A549 (cell line): ENCODE data around the gene WIPF3. TPM values are rescaled to one million over a fixed set of nuclear protein-coding genes. Genes with fewer than 3 reads are reported as not detected.

Experiments used
- ATAC-seq, 2 experiments: fragments of 200-7000 bp in 1 of 2; fragments of >200 bp in 1 of 2; cut with Nextera tagmentation in 1 of 2; cut with Tn5 transposase in 1 of 2; 3 replicates each; pipeline versions ENCODE4 v1.8.0 to v1.9.1; 2018 to 2020; ENCODE audit warnings: mild to moderate bottlenecking in 1 of 2, moderate library complexity in 1 of 2
- CTCF ChIA-PET: fragments of 300-600 bp; sonication (Branson Sonifier 250); formaldehyde crosslinking; extraction: SDS; loops from one replicate; lab custom pipeline; 2021; ENCODE audit warnings: antibody characterized with exemption, inconsistent platforms; lab: Yijun Ruan, JAX
- POLR2A ChIA-PET: fragments of 350-600 bp; formaldehyde crosslinking; extraction: SDS; loops from one replicate; lab custom pipeline; 2021; ENCODE audit warnings: antibody characterized with exemption, inconsistent platforms; lab: Yijun Ruan, JAX
- DNase-seq, 2 experiments: peaks; one replicate each; pipeline versions ENCODE4 v3.0.0 to v3.0.0-alpha.2; 2011 to 2016; ENCODE audit warnings: low read depth in 1 of 2, low spot score in 1 of 2
- FAIRE-seq: peaks from 2 replicates; lab custom pipeline; 2011; peaks lifted over from hg19 to GRCh38; lab: Jason Lieb, UNC
- H3K27ac ChIP-seq, 2 experiments: fragments of >200 bp; sonication (Bioruptor Twin); formaldehyde crosslinking; 3 replicates each; pipeline ENCODE4 v1.5.1; 2016 to 2017
- H3K4me1 ChIP-seq: fragments of >200 bp; sonication (Bioruptor Twin); formaldehyde crosslinking; 3 replicates; pipeline ENCODE4 v1.6.1; 2016
- H3K4me2 ChIP-seq: fragments of >200 bp; sonication (Bioruptor Twin); formaldehyde crosslinking; 3 replicates; pipeline ENCODE4 v1.6.1; 2016
- H3K4me3 ChIP-seq: fragments of >200 bp; sonication (Bioruptor Twin); formaldehyde crosslinking; 3 replicates; pipeline ENCODE4 v1.5.1; 2016
- H3K9me3 ChIP-seq: fragments of >200 bp; sonication (Bioruptor Twin); formaldehyde crosslinking; 3 replicates; pipeline ENCODE4 v1.6.1; 2016
- CBX8 ChIP-seq: fragments of 200-600 bp; sonication (generic); IDR thresholded peaks from 2 replicates; pipeline ENCODE4 v1.6.1; 2016
- CEBPB ChIP-seq, 2 experiments: fragments of >200 bp in 1 of 2; sonication (Bioruptor Twin) in 1 of 2; formaldehyde crosslinking in 1 of 2; IDR thresholded peaks; 2 replicates each; pipeline ENCODE4 v1.6.1; 2012 to 2016
- EHF ChIP-seq: fragments of 250-450 bp; sonication (Bioruptor Pico); IDR thresholded peaks from 2 replicates; pipeline ENCODE4 v1.5.0; 2020; ENCODE audit warnings: mild to moderate bottlenecking
- EHMT2 ChIP-seq: fragments of 200-600 bp; sonication (generic); IDR thresholded peaks from 2 replicates; pipeline ENCODE4 v1.6.1; 2016; ENCODE audit warnings: antibody characterized with exemption, low read depth, mild to moderate bottlenecking, moderate library complexity
- ELK1 ChIP-seq: fragments of 150-350 bp; IDR thresholded peaks from 2 replicates; pipeline ENCODE4 v1.6.1; 2014; ENCODE audit warnings: low read depth, mild to moderate bottlenecking, low read length
- EP300 ChIP-seq, 2 experiments: fragments of >200 bp; sonication (Bioruptor Twin); formaldehyde crosslinking; IDR thresholded peaks; 2 replicates in 1 of 2; 3 replicates in 1 of 2; pipeline ENCODE4 v1.6.1; 2016 to 2017
- FOSB ChIP-seq: fragments of 250-450 bp; sonication (Bioruptor Pico); IDR thresholded peaks from 2 replicates; pipeline ENCODE4 v1.5.0; 2020; ENCODE audit warnings: mild to moderate bottlenecking, moderate library complexity
- FOXS1 ChIP-seq: fragments of 250-450 bp; sonication (Bioruptor Pico); IDR thresholded peaks from 2 replicates; pipeline ENCODE4 v1.5.0; 2020; ENCODE audit warnings: mild to moderate bottlenecking, moderate library complexity
- HEYL ChIP-seq: fragments of 250-450 bp; sonication (Bioruptor Pico); IDR thresholded peaks from 2 replicates; pipeline ENCODE4 v1.8.0; 2021; ENCODE audit warnings: mild to moderate bottlenecking, moderate library complexity
- HOXA7 ChIP-seq: fragments of 250-450 bp; sonication (Bioruptor Pico); IDR thresholded peaks from 2 replicates; pipeline ENCODE4 v1.5.0; 2020; ENCODE audit warnings: mild to moderate bottlenecking, moderate library complexity
- JUN ChIP-seq, 2 experiments: fragments of >200 bp; sonication (Bioruptor Twin); formaldehyde crosslinking; IDR thresholded peaks; 2 replicates in 1 of 2; 3 replicates in 1 of 2; pipeline ENCODE4 v1.6.1; 2016 to 2017
- NFE2L2 ChIP-seq: fragments of 150-350 bp; conservative IDR thresholded peaks from 2 replicates; pipeline ENCODE4 v1.6.1; 2014; ENCODE audit warnings: low read length
- POLR2AphosphoS2 ChIP-seq: conservative IDR thresholded peaks from 2 replicates; pipeline ENCODE4 v1.6.1; 2012; ENCODE audit warnings: low read length, improper control_type of control experiment, inconsistent platforms
- RAD21 ChIP-seq, 2 experiments: fragments of >200 bp in 1 of 2; sonication (Bioruptor Twin) in 1 of 2; formaldehyde crosslinking in 1 of 2; IDR thresholded peaks in 1 of 2; conservative IDR thresholded peaks in 1 of 2; 2 replicates in 1 of 2; 3 replicates in 1 of 2; pipeline ENCODE4 v1.6.1; 2012 to 2018; ENCODE audit warnings: inconsistent platforms in 1 of 2
- RARB ChIP-seq: fragments of 250-450 bp; sonication (Bioruptor Pico); IDR thresholded peaks from 2 replicates; pipeline ENCODE4 v1.8.0; 2021; ENCODE audit warnings: mild to moderate bottlenecking, moderate library complexity
- RNF2 ChIP-seq: fragments of 200-600 bp; sonication (generic); IDR thresholded peaks from 2 replicates; pipeline ENCODE4 v1.6.1; 2016; ENCODE audit warnings: low read depth, mild to moderate bottlenecking, antibody characterized with exemption, moderate library complexity, borderline replicate concordance
- SREBF2 ChIP-seq: fragments of 450-650 bp; IDR thresholded peaks from 2 replicates; pipeline ENCODE4 v1.6.1; 2014; ENCODE audit warnings: mild to moderate bottlenecking, moderate library complexity
- ZC3H11A ChIP-seq: fragments of 450-650 bp; IDR thresholded peaks from 2 replicates; pipeline ENCODE4 v1.6.1; 2014; ENCODE audit warnings: antibody characterized with exemption, mild to moderate bottlenecking
- ZFP36 ChIP-seq: fragments of 450-650 bp; IDR thresholded peaks from 2 replicates; pipeline ENCODE4 v1.6.1; 2014; ENCODE audit warnings: borderline replicate concordance; ENCODE audit not compliant: partially characterized antibody
- ZSCAN20 ChIP-seq: fragments of 250-450 bp; sonication (Bioruptor Pico); IDR thresholded peaks from 2 replicates; pipeline ENCODE4 v1.8.0; 2022; ENCODE audit warnings: mild to moderate bottlenecking, moderate library complexity
- WGBS: methylation state at CpG from one replicate; pipeline ENCODE4 v1.1.6; 2017; ENCODE audit errors: missing lambda C conversion rate; 5-methylcytosine and 5-hydroxymethylcytosine counted together
- polyA plus RNA-seq, 4 experiments: library from polyadenylated mRNA; depleted of rRNA in 3 of 4; stranded (reverse); fragments of >200 nt; fragmentation: RNase III in 1 of 4; extraction: RNeasy Plus Mini Kit Qiagen cat#74134 plus additional on column Dnase treatment in 1 of 4; gene quantifications; 2 replicates in 3 of 4; 3 replicates in 1 of 4; pipeline ENCODE4 v1.2.3, GENCODE V29; 2011 to 2017
- TF ChIP-seq, protein P1 (sequence below): fragments of >200 bp; sonication (Bioruptor Twin); formaldehyde crosslinking; IDR thresholded peaks from 2 replicates; pipeline ENCODE4 v1.6.1; 2016
- TF ChIP-seq, protein P2 (sequence below): IDR thresholded peaks from 2 replicates; pipeline ENCODE4 v1.6.1; 2012
- TF ChIP-seq, protein P3 (sequence below): IDR thresholded peaks from 2 replicates; pipeline ENCODE4 v1.6.1; 2012; ENCODE audit warnings: low read depth, borderline replicate concordance
- TF ChIP-seq, protein P4 (sequence below): fragments of 450-650 bp; IDR thresholded peaks from 2 replicates; pipeline ENCODE4 v1.6.1; 2014; ENCODE audit warnings: antibody characterized with exemption

Gene WIPF3
- polyA plus RNA-seq, 2 of the 4 experiments (the other 2 are of a cell fraction) = 0.10 to 0.30 TPM

- Histone ChIP-seq H3K9me3 (no peaks in the 10 kb centered on the region), H3K27ac (no peak overlapping the region), H3K4me3 (no peak overlapping the region), H3K4me2 (no peak overlapping the region), H3K4me1 (no peaks in the 10 kb centered on the region)
- ChIA-PET POLR2A (no interaction called here), CTCF (no interaction called here)
- no peak for DNase-seq
- ATAC-seq = no peak
- TF ChIP-seq RNF2 (no peak), EP300 (IDR thresholded peaks at IDR 0.05) (no peak), HEYL (CRISPR knock-in tag) (no peak), EHF (CRISPR knock-in tag) (no peak), FOSB (CRISPR knock-in tag) (no peak), RAD21 (conservative IDR thresholded peaks at IDR 0.05 in 1 of 2, IDR thresholded peaks at IDR 0.05 in 1 of 2) (no peak), NFE2L2 (no peak), EHMT2 (no peak), POLR2AphosphoS2 (no peak), ELK1 (no peak), JUN (IDR thresholded peaks at IDR 0.05) (no peak), CBX8 (no peak), CEBPB (IDR thresholded peaks at IDR 0.05) (no peak), HOXA7 (CRISPR knock-in tag) (no peak), ZC3H11A (no peak)
- TF ChIP-seq, protein P1, sequence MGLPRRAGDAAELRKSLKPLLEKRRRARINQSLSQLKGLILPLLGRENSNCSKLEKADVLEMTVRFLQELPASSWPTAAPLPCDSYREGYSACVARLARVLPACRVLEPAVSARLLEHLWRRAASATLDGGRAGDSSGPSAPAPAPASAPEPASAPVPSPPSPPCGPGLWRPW = no peak
- TF ChIP-seq, protein P2, sequence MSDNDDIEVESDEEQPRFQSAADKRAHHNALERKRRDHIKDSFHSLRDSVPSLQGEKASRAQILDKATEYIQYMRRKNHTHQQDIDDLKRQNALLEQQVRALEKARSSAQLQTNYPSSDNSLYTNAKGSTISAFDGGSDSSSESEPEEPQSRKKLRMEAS = no peak
- TF ChIP-seq, protein P3, sequence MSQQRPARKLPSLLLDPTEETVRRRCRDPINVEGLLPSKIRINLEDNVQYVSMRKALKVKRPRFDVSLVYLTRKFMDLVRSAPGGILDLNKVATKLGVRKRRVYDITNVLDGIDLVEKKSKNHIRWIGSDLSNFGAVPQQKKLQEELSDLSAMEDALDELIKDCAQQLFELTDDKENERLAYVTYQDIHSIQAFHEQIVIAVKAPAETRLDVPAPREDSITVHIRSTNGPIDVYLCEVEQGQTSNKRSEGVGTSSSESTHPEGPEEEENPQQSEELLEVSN = no peak
- TF ChIP-seq, protein P4, sequence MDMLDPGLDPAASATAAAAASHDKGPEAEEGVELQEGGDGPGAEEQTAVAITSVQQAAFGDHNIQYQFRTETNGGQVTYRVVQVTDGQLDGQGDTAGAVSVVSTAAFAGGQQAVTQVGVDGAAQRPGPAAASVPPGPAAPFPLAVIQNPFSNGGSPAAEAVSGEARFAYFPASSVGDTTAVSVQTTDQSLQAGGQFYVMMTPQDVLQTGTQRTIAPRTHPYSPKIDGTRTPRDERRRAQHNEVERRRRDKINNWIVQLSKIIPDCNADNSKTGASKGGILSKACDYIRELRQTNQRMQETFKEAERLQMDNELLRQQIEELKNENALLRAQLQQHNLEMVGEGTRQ = no peak
- no peak for FAIRE-seq
These were observed 51.3 kb downstream of the WIPF3 start for GRCh38 chr7:29857654-29858053.

- TF ChIP-seq ZFP36 = no peak
- no peak for TF ChIP-seq CEBPB (IDR thresholded peaks at IDR 0.05)
- no peak for TF ChIP-seq RARB (CRISPR knock-in tag)
- TF ChIP-seq FOXS1 (CRISPR knock-in tag) = no peak
- TF ChIP-seq ZSCAN20 (CRISPR knock-in tag) = no peak
- no peak for TF ChIP-seq SREBF2
- TF ChIP-seq, all 56 proteins: peak for 0
- DNase-seq (no peak), ATAC-seq (no peak), FAIRE-seq (no peak)
- no peak overlapping the region for H3K4me3 ChIP-seq
- no peaks in the 10 kb centered on the region for H3K4me1 ChIP-seq
- CTCF ChIA-PET = interaction anchor here (1.2 to 2.5 kb wide), 2 partner anchors 9 to 110 kb away, joined by 5 to 6 read pairs; no protein-coding TSS in a partner anchor
- no peak overlapping the region for H3K27ac ChIP-seq
- WGBS = 57% methylated on average over 4 of the region's 4 CpGs
- H3K4me2 ChIP-seq = no peak overlapping the region
- H3K9me3 ChIP-seq = no peaks in the 10 kb centered on the region
- POLR2A ChIA-PET = no interaction called here
These were observed 52.1 kb downstream of the WIPF3 start for GRCh38 chr7:29858191-29858951.
